BJ (cell line): ENCODE measurements around the gene PRKG2. TPM values are rescaled to one million over a fixed set of nuclear protein-coding genes. Genes with fewer than 3 reads are reported as not detected.
A peak's percentile ranks its signal among the peaks of the same experiment; 100 is the strongest.

Experiments used
- CTCF ChIA-PET: fragments of 350-600 bp; formaldehyde crosslinking; extraction: SDS; loops from one replicate; lab custom pipeline; 2021; ENCODE audit warnings: antibody characterized with exemption, inconsistent platforms; lab: Yijun Ruan, JAX
- POLR2A ChIA-PET: fragments of 300-600 bp; sonication (Branson Sonifier 250); formaldehyde crosslinking; extraction: SDS; loops from one replicate; lab custom pipeline; 2021; ENCODE audit warnings: antibody characterized with exemption; lab: Charles Lee
- DNase-seq: peaks from one replicate; pipeline ENCODE4 v3.0.0-alpha.2; 2011; ENCODE audit warnings: low read depth
- H3K27me3 ChIP-seq: 2 replicates; pipeline ENCODE4 v1.6.0; 2011; ENCODE audit warnings: low read length; ENCODE audit not compliant: control insufficient read depth, insufficient read depth
- H3K36me3 ChIP-seq: 2 replicates; pipeline ENCODE4 v1.5.1; 2011; ENCODE audit warnings: low read length; ENCODE audit not compliant: control insufficient read depth, insufficient read depth
- H3K4me3 ChIP-seq: 2 replicates; pipeline ENCODE4 v1.5.1; 2011; ENCODE audit warnings: low read depth, mild to moderate bottlenecking, control low read depth, low read length
- polyA plus RNA-seq: library from polyadenylated mRNA; depleted of rRNA; stranded (reverse); fragments of >200 nt; gene quantifications from 2 replicates; pipeline ENCODE4 v1.2.3, GENCODE V29; 2011
- TF ChIP-seq, protein P1 (sequence below): IDR thresholded peaks from 2 replicates; pipeline ENCODE4 v1.5.1; 2011; ENCODE audit warnings: low read depth, mild to moderate bottlenecking, control low read depth, inconsistent platforms, low read length, moderate library complexity; ENCODE audit not compliant: insufficient read depth

Gene PRKG2
- polyA plus RNA-seq, 1 experiment = 0.16 TPM

DNA sequence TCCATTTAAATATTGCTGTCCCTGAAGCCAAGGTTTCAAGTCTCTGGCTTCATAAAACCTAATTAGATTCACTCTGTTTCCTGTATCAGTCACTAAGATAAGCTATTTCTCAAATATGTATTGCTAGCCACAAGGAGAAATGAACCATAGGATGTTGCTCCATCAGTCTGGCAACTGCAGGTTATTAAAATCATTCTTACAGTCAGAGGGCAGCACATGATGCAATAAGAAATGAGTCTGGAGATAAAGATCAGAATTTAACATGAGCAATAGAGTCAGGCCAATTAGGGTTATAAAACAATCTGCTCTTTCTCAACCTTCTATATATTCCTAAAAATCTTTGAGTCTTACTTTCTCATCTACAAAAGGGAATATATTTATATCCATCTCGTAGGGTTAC, 7.2 kb downstream of the PRKG2 start:
- TF ChIP-seq, protein P1, sequence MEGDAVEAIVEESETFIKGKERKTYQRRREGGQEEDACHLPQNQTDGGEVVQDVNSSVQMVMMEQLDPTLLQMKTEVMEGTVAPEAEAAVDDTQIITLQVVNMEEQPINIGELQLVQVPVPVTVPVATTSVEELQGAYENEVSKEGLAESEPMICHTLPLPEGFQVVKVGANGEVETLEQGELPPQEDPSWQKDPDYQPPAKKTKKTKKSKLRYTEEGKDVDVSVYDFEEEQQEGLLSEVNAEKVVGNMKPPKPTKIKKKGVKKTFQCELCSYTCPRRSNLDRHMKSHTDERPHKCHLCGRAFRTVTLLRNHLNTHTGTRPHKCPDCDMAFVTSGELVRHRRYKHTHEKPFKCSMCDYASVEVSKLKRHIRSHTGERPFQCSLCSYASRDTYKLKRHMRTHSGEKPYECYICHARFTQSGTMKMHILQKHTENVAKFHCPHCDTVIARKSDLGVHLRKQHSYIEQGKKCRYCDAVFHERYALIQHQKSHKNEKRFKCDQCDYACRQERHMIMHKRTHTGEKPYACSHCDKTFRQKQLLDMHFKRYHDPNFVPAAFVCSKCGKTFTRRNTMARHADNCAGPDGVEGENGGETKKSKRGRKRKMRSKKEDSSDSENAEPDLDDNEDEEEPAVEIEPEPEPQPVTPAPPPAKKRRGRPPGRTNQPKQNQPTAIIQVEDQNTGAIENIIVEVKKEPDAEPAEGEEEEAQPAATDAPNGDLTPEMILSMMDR = no peak
- peaks cover 3% of the 10 kb centered on the region for H3K27me3 ChIP-seq
- no peak overlapping the region for H3K4me3 ChIP-seq
- CTCF ChIA-PET = interaction anchor here (1.0 kb wide), 1 partner anchor 144 kb away, joined by 3 read pairs; no protein-coding TSS in a partner anchor
- POLR2A ChIA-PET = interaction anchor here (0.6 to 0.9 kb wide), 2 partner anchors 48 to 1221 kb away, joined by 4 to 9 read pairs; no protein-coding TSS in a partner anchor
- peak; percentile 96 for DNase-seq
- no peaks in the 10 kb centered on the region for H3K36me3 ChIP-seq

DNA sequence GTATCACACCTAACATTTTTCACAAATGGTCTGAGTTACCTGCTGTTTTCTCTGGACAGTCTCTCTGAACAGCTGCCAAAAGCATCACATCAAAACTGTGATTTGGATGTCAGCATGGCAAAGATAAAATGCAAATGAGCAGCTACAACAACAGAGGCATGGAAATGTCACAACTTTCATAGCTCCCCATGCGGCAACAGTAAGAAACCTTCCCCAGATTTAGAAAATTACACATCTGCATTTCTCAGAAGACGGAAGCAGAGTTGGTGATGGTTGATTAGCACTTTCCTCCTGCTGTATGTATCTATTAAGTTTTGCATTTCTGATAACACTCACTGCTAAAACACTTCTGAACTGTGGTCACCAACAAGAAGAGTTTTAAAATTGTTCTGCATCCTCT, 9.7 kb downstream of the PRKG2 start:
- Histone ChIP-seq H3K36me3 (no peaks in the 10 kb centered on the region), H3K4me3 (no peak overlapping the region), H3K27me3 (peaks cover 3% of the 10 kb centered on the region)
- no peak for DNase-seq
- CTCF ChIA-PET = interaction anchor here (1.0 kb wide), 1 partner anchor 146 kb away, joined by 4 read pairs; no protein-coding TSS in a partner anchor
- POLR2A ChIA-PET = no interaction called here
- TF ChIP-seq, protein P1 = no peak

DNA sequence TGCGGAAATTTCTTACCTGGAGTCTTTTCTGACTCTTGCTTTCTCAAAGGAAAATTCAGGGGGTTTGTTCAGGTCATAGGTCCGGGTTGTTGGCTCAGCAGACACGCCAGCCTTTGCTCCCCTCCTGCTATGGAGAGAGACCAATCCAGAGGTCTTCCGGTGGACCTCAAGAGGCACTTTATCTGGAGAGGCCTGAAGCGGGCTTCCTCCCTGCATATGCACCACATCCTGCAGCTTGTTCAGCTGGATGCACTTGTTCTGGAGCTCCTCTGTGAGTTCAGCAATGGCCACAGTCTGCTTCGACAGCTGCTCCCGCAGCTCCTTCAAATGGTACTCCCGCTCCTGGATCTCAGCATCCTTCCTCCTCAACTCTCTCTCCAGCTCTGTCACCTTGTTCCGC, 10.5 kb downstream of the PRKG2 start:
- DNase-seq = no peak
- Histone ChIP-seq H3K4me3 (no peak overlapping the region), H3K36me3 (no peaks in the 10 kb centered on the region), H3K27me3 (peaks cover 3% of the 10 kb centered on the region)
- ChIA-PET CTCF (interaction anchor here (1.0 kb wide), 1 partner anchor 147 kb away, joined by 4 read pairs; no protein-coding TSS in a partner anchor), POLR2A (no interaction called here)
- TF ChIP-seq, protein P1 = no peak

DNA sequence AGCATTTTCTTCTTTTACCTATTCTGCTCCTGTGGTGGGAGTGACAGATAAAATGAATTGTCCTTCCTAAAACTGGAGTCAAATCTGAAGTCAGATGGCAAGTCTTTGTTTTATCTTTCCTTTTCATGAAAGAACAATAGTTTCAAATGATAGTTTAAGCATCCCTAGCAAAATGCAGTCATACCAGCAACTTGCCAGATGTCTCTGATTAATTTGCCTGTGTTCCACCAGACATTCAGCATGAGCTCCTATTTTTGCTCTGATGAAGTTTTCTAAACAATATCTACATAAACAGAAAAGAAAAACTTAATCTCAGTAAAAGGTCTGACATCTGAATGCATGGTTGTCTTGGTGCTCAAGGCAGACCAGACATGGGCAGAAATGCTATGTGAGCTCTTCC, 15.2 kb downstream of the PRKG2 start:
- CTCF ChIA-PET = no interaction called here
- Histone ChIP-seq H3K27me3 (peaks cover 3% of the 10 kb centered on the region), H3K4me3 (no peak overlapping the region), H3K36me3 (no peaks in the 10 kb centered on the region)
- TF ChIP-seq, protein P1 = no peak
- POLR2A ChIA-PET = no interaction called here
- DNase-seq = no peak

DNA sequence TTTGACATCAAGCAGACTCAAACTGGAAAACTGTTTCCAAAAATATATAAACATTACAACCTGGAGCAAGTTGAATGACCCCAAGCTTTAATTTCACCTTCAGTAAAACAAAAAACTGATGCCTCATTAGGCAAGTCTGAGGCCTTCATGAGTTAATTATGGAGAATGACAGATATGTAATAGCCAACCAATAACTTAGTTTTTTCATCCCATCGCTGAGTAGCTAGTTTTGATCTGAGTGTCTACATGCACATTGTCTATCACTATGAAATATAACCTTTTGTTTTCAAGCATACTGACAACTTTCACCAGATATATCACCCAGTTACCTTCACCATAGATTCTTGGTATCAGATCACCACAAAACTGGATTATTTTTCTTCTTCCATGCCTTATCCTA, 16.4 kb downstream of the PRKG2 start:
- Histone ChIP-seq H3K4me3 (no peak overlapping the region), H3K27me3 (no peaks in the 10 kb centered on the region), H3K36me3 (no peaks in the 10 kb centered on the region)
- TF ChIP-seq, protein P1 = no peak
- CTCF ChIA-PET = interaction anchor here (0.6 kb wide), 1 partner anchor 146 kb away, joined by 3 read pairs; no protein-coding TSS in a partner anchor
- DNase-seq = no peak
- POLR2A ChIA-PET = no interaction called here
